HepG2 (cell line): Measurements from ENCODE around the gene DCAF15. TPM values are rescaled to one million over a fixed set of nuclear protein-coding genes. Genes with fewer than 3 reads are reported as not detected.

Experiments
- GABPA ChIP-seq, 2 experiments: IDR thresholded peaks; 2 replicates each; pipeline ENCODE4 v1.6.1; 2011 to 2016; ENCODE audit warnings: low read depth in 2 of 2, low read length in 1 of 2, missing biosample characterization in 1 of 2, missing genetic modification characterization in 1 of 2
- IKZF4 ChIP-seq: sonication (generic); formaldehyde crosslinking; IDR thresholded peaks from 2 replicates; pipeline ENCODE4 v1.5.1; 2020; ENCODE audit warnings: borderline replicate concordance, mild to moderate bottlenecking, low read depth, missing genetic modification reagents; ENCODE audit errors: not compliant biosample characterization
- KDM5A ChIP-seq: fragments of 200-600 bp; sonication (generic); IDR thresholded peaks from 2 replicates; pipeline ENCODE4 v1.7.0; 2018; ENCODE audit warnings: antibody characterized with exemption, mild to moderate bottlenecking, low read length, borderline replicate concordance
- MXI1 ChIP-seq: IDR thresholded peaks from 3 replicates; pipeline ENCODE4 v1.6.1; 2012; ENCODE audit warnings: low read depth, low read length, inconsistent platforms, borderline replicate concordance
- NRL ChIP-seq: sonication (generic); formaldehyde crosslinking; IDR thresholded peaks from 2 replicates; pipeline ENCODE4 v1.5.0; 2020; ENCODE audit warnings: missing genetic modification reagents, mild to moderate bottlenecking, moderate library complexity, borderline replicate concordance
- PREB ChIP-seq: sonication (generic); formaldehyde crosslinking; IDR thresholded peaks from 2 replicates; pipeline ENCODE4 v1.4.0; 2020; ENCODE audit warnings: missing genetic modification reagents
- SP2 ChIP-seq: sonication (generic); formaldehyde crosslinking; IDR thresholded peaks from 2 replicates; pipeline ENCODE4 v1.5.1; 2020; ENCODE audit warnings: mild to moderate bottlenecking, missing genetic modification reagents
- ZNF3 ChIP-seq: IDR thresholded peaks from 2 replicates; pipeline ENCODE4 v1.7.0; 2017; ENCODE audit warnings: inconsistent platforms
- ZNF543 ChIP-seq: sonication (generic); formaldehyde crosslinking; IDR thresholded peaks from 2 replicates; pipeline ENCODE4 v1.4.0; 2020; ENCODE audit warnings: mild to moderate bottlenecking, missing genetic modification reagents
- polyA plus RNA-seq, 8 experiments: library from polyadenylated mRNA; depleted of rRNA in 3 of 8; stranded (reverse) in 7 of 8; unstranded in 1 of 8; fragments of >200 nt; fragmentation: Illumina TruSeq in 4 of 8; extraction: Trizol in 4 of 8; gene quantifications; 2 replicates each; pipeline versions ENCODE4 v1.2.1 to v1.2.3, GENCODE V29; 2011 to 2016; ENCODE audit warnings: low read depth in 4 of 8, missing spikeins in 1 of 8, mixed read lengths in 1 of 8; ENCODE audit not compliant: insufficient read depth in 1 of 8
- total RNA-seq, 5 experiments: library from RNA; depleted of rRNA; stranded (reverse); fragments of >200 nt; fragmentation: Illumina TruSeq; extraction: Trizol; gene quantifications; 2 replicates each; pipeline ENCODE4 v1.2.3, GENCODE V29; 2016; ENCODE audit warnings: low read depth in 1 of 5
- TF ChIP-seq, protein P1 (sequence below): sonication (generic); formaldehyde crosslinking; IDR thresholded peaks from 2 replicates; pipeline ENCODE4 v1.5.0; 2020; ENCODE audit warnings: mild to moderate bottlenecking, missing genetic modification reagents
- TF ChIP-seq, protein P2 (sequence below): sonication (generic); formaldehyde crosslinking; IDR thresholded peaks from 2 replicates; pipeline ENCODE4 v1.4.0; 2020; ENCODE audit warnings: mild to moderate bottlenecking, missing genetic modification reagents
- TF ChIP-seq, protein P3 (sequence below): sonication (generic); formaldehyde crosslinking; IDR thresholded peaks from 2 replicates; pipeline ENCODE4 v1.5.0; 2020; ENCODE audit warnings: mild to moderate bottlenecking, missing genetic modification reagents, borderline replicate concordance

Gene DCAF15
- total and polyA plus RNA-seq, 2 of the 13 experiments (the other 11 are each of a cell fraction or from before 2014, with no cell fraction given) = 13.6 to 14.0 TPM

DNA sequence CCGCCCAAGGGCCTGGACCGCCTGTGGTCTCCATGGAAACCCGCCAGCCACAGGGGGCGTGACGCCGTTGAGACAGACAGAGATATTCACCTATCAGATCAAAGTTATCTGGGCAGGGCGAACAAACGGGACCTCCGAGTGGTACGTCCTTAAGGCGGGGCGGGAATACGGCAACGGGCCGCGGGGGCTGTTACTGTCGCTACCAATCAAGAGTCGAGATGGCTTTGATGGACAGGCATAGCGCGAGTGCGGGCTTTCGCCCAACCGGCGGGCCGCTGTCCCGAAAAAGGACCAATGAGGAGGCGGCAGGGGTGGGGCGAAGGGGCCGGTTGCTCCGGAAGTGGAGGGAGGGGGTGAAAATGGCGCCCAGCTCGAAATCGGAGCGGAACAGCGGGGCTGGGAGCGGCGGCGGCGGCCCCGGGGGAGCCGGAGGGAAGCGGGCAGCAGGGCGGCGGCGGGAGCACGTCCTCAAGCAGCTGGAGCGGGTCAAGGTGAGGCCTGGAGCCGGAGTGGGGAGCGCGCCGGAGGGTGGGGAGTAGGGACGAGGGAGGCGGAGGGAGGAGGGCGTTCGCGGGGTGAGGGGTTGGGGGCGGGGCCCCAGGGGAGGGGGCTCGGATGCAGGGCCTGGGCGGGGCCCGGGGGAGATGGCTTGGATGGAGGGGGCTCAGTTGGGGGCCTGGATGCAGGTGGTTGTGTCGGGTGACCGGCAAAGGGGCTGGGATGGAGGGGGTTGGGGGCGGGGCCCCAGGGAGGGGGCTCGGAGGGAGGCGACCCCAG is at the start of gene DCAF15 (continued):
- peak; percentile 25; the same call in 1 of the 3 replicates for TF ChIP-seq MXI1
- no peak for TF ChIP-seq ZNF543 (CRISPR knock-in tag)
- no peak for TF ChIP-seq ZNF3 (CRISPR knock-in tag)
- TF ChIP-seq, protein P1, sequence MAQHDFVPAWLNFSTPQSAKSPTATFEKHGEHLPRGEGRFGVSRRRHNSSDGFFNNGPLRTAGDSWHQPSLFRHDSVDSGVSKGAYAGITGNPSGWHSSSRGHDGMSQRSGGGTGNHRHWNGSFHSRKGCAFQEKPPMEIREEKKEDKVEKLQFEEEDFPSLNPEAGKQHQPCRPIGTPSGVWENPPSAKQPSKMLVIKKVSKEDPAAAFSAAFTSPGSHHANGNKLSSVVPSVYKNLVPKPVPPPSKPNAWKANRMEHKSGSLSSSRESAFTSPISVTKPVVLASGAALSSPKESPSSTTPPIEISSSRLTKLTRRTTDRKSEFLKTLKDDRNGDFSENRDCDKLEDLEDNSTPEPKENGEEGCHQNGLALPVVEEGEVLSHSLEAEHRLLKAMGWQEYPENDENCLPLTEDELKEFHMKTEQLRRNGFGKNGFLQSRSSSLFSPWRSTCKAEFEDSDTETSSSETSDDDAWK (CRISPR knock-in tag) = no peak
- TF ChIP-seq PREB (CRISPR knock-in tag) = no peak
- no peak for TF ChIP-seq NRL (CRISPR knock-in tag)
- peak; percentile 59 for TF ChIP-seq GABPA (IDR thresholded peaks at IDR 0.05; ENCODE audit: low read depth, low read length)
- peak; percentile 88 for TF ChIP-seq GABPA (CRISPR knock-in tag; IDR thresholded peaks at IDR 0.05; ENCODE audit: low read depth)
- no peak for TF ChIP-seq IKZF4 (CRISPR knock-in tag)
- TF ChIP-seq, protein P2, sequence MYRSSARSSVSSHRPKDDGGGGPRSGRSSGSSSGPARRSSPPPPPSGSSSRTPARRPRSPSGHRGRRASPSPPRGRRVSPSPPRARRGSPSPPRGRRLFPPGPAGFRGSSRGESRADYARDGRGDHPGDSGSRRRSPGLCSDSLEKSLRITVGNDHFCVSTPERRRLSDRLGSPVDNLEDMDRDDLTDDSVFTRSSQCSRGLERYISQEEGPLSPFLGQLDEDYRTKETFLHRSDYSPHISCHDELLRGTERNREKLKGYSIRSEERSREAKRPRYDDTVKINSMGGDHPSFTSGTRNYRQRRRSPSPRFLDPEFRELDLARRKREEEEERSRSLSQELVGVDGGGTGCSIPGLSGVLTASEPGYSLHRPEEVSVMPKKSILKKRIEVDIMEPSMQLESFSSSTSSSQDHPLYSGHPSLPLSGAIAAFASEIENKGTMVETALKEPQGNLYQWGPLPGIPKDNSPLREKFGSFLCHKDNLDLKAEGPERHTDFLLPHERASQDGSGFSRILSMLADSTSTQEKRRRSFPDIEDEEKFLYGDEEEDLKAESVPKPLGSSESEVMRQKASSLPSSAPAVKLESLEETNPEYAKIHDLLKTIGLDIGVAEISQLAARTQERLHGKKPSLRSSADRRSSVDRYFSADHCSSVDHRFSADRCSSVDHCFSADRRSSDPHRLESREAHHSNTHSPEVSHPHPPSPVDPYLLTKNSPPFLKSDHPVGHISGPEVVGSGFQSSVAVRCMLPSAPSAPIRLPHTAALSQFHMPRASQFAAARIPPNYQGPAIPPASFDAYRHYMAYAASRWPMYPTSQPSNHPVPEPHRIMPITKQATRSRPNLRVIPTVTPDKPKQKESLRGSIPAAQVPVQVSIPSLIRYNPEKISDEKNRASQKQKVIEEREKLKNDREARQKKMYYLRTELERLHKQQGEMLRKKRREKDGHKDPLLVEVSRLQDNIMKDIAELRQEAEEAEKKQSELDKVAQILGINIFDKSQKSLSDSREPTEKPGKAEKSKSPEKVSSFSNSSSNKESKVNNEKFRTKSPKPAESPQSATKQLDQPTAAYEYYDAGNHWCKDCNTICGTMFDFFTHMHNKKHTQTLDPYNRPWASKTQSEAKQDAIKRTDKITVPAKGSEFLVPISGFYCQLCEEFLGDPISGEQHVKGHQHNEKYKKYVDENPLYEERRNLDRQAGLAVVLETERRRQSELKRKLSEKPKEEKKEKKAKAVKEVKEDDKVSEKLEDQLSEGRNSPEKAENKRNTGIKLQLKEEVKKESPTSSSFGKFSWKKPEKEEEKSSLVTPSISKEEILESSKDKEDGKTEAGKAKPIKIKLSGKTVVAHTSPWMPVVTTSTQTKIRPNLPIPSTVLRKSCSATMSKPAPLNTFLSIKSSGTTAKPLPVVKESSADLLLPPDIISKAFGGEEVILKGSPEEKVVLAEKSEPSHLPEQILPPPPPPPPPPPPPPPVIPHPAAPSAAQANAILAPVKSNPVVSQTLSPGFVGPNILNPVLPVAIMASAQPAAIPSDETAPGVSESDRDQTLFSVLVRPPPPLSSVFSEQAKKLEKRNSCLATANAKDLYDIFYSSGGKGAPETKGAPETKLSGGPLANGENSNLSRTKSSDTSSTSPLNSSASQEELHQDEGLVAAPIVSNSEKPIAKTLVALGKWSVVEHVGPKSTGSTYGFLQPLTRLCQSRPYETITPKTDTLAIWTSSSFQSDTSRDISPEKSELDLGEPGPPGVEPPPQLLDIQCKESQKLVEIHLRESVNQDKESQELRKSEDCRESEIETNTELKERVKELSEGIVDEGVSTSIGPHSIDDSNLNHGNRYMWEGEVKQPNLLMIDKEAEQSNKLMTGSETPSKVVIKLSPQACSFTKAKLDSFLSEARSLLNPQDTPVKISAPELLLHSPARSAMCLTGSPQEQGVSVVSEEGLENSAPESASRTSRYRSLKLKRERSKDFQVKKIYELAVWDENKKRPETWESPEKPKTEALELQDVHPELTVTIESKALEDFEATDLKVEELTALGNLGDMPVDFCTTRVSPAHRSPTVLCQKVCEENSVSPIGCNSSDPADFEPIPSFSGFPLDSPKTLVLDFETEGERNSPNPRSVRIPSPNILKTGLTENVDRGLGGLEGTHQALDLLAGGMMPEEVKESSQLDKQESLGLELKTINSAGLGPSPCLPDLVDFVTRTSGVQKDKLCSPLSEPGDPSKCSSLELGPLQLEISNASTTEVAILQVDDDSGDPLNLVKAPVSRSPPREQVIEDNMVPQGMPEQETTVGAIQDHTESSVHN (CRISPR knock-in tag) = no peak
- TF ChIP-seq KDM5A = peak; percentile 81; the same call in 1 of the 2 replicates
- TF ChIP-seq, protein P3, sequence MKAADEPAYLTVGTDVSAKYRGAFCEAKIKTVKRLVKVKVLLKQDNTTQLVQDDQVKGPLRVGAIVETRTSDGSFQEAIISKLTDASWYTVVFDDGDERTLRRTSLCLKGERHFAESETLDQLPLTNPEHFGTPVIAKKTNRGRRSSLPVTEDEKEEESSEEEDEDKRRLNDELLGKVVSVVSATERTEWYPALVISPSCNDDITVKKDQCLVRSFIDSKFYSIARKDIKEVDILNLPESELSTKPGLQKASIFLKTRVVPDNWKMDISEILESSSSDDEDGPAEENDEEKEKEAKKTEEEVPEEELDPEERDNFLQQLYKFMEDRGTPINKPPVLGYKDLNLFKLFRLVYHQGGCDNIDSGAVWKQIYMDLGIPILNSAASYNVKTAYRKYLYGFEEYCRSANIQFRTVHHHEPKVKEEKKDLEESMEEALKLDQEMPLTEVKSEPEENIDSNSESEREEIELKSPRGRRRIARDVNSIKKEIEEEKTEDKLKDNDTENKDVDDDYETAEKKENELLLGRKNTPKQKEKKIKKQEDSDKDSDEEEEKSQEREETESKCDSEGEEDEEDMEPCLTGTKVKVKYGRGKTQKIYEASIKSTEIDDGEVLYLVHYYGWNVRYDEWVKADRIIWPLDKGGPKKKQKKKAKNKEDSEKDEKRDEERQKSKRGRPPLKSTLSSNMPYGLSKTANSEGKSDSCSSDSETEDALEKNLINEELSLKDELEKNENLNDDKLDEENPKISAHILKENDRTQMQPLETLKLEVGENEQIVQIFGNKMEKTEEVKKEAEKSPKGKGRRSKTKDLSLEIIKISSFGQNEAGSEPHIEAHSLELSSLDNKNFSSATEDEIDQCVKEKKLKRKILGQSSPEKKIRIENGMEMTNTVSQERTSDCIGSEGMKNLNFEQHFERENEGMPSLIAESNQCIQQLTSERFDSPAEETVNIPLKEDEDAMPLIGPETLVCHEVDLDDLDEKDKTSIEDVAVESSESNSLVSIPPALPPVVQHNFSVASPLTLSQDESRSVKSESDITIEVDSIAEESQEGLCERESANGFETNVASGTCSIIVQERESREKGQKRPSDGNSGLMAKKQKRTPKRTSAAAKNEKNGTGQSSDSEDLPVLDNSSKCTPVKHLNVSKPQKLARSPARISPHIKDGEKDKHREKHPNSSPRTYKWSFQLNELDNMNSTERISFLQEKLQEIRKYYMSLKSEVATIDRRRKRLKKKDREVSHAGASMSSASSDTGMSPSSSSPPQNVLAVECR (CRISPR knock-in tag) = peak; percentile 88; the same call in 1 of the 2 replicates
- peak; percentile 100 for TF ChIP-seq SP2
